Activated CD4-positive, alpha-beta T cell treated with anti-CD3 and anti-CD28 coated beads for 1 hour (primary cell): ENCODE data around the gene MUC2.
A peak's percentile ranks its signal among the peaks of the same experiment; 100 is the strongest.
"Not testable (repeated sequence)": the region's sequence is repeated elsewhere in the genome, so short reads cannot be mapped to it uniquely, and the experiment has no call there.

Experiments
- DNase-seq: peaks from one replicate; pipeline ENCODE4 v3.0.0-alpha.2; 2020

The MUC2 gene

DNA sequence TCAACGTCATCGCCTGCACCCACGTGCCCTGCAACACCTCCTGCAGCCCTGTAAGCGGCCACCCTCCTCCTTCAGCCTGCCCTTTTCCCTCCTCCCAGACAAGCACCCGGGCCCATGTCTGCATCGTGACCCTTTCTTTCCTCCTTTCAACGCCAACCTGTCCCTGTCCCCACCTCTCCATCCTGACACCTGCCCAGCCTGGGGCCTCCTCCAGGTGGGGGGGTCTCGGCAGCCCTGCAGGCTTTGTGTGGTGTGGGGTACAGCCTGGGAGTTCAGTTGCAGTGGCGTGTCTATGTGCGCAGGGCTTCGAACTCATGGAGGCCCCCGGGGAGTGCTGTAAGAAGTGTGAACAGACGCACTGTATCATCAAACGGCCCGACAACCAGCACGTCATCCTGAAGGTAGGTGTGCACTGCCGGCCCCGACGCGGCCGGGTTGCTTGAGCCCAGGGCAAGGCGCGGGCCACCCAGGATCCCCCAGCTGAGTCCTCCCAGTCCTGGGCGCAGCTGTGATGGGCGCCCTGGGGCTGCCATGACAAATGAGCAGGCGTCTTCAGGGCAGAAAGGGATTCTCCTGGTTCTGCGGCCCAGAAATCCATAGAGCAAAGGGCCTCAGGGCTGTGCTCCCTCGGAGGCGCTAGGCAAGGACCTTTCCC is 33.7 kb downstream of the MUC2 start:
- no peak for DNase-seq

- DNase-seq = no peak
Measured at GRCh38 chr11:1109101-1109917, 34.6 kb downstream of the MUC2 start.

DNA sequence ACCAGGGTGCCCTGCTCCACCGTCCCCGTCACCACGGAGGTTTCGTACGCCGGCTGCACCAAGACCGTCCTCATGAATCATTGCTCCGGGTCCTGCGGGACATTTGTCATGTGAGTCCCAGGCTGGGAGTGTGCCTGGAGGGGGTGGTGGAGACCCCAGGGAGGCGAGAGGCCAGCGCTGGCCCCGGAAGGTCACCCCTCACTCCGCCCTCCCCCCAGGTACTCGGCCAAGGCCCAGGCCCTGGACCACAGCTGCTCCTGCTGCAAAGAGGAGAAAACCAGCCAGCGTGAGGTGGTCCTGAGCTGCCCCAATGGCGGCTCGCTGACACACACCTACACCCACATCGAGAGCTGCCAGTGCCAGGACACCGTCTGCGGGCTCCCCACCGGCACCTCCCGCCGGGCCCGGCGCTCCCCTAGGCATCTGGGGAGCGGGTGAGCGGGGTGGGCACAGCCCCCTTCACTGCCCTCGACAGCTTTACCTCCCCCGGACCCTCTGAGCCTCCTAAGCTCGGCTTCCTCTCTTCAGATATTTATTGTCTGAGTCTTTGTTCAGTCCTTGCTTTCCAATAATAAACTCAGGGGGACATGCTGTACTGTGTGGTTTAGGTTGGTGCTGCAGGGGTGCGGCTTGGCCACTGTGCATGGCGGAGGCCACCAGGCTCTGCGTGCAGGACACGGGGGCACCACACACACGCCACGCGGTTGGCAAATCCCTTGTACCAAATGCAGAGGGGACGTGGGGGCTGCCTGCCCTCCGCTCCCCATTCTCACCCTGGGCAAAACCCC is 35.4 kb downstream of the MUC2 start:
- no peak for DNase-seq

GRCh38 chr11:1111545-1112212 is 37.0 kb downstream of the MUC2 start:
- no peak for DNase-seq

- DNase-seq = no peak
Measured at GRCh38 chr11:1112351-1113191, 37.9 kb downstream of the MUC2 start.

DNA sequence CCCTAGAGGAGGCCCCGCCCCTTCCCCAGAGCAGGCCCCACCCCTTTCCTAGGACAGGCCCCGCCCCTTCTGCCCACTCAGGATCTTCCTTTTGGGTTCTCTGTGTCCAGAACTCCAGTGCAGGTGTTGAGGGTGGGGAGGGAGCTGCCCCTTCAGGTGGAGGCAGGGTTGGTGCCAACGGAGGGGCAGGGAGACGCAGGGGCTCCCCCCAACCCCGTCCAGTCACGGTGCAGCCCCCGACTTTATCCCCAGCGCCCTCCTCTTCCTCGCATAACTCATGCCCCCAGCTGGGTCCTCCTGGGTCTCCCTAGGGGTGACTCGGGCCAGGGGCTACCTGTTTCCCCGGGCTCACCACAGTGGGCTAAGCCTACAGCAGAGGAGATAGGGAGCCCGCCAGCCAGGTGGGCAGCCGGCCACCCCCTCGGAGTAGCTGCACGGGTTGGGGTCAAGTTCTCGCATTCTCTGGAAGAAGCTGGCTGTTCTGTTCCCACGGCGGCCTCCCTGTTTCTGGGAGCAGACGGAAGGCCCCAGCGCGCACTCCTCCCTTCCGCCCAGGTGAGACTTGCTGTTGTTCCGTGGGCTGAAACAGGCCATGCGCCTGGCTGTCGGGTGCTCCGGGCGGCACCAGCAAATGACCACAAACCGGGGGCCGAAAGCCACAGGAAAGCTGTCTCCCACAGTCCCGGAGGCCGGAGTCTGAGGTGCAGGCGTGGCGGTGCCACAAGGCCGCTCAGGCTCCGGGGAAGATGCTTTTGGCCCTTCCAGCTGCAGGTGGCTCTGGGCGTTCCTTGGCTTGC is 38.9 kb downstream of the MUC2 start:
- DNase-seq = no peak

- DNase-seq = not testable (repeated sequence)
Measured at GRCh38 chr11:1115292-1115691, 40.6 kb downstream of the MUC2 start.

DNA sequence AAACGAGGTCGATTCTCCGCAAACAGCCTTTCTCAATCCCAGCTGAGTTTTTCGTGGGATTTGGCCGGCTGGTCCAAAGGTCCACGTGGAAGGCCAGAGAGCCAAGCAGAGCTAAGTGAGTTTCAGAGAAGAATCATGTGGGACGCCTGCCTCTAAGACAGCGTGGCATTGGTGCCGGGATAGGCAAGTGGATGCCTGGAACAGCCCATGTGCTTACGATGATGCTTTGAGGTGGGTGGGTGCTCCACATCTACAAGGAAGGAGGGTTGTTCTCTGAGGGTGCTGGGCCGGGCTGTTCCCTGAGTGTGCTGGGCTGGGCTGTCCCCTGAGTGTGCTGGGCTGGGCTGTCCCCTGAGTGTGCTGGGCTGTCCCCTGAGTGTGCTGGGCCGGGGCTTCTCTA is 41.4 kb downstream of the MUC2 start:
- DNase-seq = no peak

- no peak for DNase-seq
Measured at GRCh38 chr11:1116666-1117390, 42.2 kb downstream of the MUC2 start.

GRCh38 chr11:1117992-1118391 is 43.3 kb downstream of the MUC2 start:
- DNase-seq = no peak

DNA sequence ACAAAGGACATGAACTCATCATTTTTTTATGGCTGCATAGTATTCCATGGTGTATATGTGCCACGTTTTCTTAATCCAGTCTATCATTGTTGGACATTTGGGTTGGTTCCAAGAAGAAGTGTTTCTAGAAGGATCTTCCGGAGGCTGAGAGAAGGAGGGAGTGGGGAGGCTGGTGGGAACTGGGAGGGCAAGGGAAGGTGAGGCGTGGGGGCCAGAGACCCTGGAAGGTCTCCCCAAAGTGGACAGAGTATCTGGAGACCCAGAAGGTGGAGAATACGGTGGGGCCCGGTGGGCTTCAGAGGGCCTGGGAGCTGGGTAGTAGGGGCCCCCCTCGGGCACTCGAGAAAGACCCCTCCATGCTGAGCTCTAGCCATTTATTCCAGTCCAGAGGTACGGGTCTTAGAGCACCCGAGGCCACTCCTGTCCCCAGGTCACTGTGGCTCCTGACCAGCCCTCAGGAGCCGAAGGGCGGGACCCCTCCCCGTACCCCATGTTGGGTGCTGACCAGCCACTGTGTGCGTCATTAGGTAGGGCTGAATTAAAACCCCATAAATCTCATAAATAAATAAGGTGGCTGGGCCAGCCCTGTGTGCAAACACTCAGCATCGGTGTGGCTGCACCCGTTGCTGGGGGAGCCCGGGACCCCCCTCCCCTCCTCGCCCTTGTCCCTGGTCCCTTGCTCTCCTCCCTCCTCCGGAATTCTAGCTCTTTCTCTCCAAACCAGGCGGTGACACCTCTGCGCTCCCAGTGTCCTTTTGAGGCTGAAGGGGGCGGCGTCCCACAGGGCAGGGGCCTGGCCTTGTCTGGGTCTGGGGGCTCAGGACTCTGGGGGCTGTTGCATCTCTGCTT is 44.3 kb downstream of the MUC2 start:
- no peak for DNase-seq

DNA sequence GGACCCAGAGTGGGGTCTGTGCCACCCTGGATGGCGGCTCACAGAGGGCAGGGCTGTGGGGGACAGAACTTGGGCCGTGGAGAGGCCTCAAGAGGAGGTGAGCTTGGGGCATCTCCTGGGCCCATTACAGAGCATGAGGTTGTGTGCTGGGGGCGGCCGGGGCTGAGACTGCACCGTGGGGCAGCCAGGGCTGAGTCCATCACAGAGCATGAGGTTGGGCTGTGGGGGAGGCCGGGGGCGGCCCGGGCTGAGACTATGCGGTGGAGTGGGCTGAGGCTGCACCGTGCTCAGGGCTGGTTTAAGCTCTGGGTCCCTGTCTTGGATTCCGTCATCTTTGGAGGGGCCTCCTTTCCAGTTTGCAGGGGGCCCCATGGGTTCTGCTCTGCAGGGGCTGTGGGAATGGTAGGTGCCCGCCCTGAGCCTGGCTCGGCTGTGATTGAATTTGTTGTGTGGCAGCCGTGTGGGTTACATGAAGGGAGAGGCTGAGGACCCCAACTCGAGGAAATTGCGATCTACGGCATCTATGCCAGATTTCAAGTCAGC is 45.0 kb downstream of the MUC2 start:
- no peak for DNase-seq

- peak; percentile 5 for DNase-seq
Measured at GRCh38 chr11:1120532-1121330, 46.1 kb downstream of the MUC2 start.

- no peak for DNase-seq
Measured at GRCh38 chr11:1121331-1121812, 46.7 kb downstream of the MUC2 start.

GRCh38 chr11:1121813-1122663 is 47.4 kb downstream of the MUC2 start:
- peak; percentile 6 for DNase-seq

DNA sequence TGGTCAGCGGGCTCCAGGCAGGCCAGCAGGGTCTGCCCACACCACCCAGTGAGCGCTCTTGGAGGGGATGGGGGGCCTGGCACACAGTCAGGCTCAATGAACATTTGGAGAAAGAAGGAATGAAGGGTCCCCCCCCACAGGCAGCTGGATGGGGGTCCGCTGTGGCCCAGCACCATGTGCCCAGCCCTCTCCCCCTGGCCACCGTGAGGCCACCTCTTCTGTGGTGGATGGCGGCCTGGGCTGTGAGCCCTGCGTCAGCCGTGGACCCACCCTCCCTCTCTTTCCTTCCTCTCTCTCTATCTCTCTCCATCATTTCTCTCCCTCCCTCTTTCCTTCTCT is 48.0 kb downstream of the MUC2 start:
- DNase-seq = no peak

DNA sequence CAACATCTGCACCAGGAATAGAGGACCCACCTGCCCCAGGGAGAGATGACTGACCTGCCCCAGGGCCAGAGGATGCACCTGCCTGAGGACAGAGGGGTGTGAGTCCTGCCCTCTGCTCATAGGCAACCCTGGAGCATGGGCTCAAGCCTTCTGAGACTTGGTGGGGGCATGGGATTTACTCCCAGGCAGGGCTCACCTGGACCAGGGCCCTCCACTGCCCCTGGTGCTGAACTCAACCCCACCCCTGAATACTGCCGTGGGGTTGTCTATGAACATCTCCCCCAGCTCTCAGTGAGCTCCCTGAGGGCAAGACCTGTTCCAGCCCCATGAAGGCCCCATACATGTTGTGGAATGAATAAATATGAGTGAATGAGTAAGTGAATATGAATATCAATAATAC is 49.3 kb downstream of the MUC2 start:
- no peak for DNase-seq
